Ammon's horn (tissue), 1 donor: ENCODE data around the gene PITX3.
"Not testable (repeated sequence)": the region's sequence is repeated elsewhere in the genome, so short reads cannot be mapped to it uniquely, and the experiment has no call there.

ENCODE experiments used
- DNase-seq: peaks from one replicate; pipeline ENCODE4 v3.0.0-alpha.2; 2016; ENCODE audit warnings: low spot score

PITX3 gene

GRCh38 chr10:102255404-102255803 is 14.1 kb upstream of the PITX3 start:
- no peak for DNase-seq

GRCh38 chr10:102254426-102254825 is 13.1 kb upstream of the PITX3 start:
- no peak for DNase-seq

- DNase-seq = not testable (repeated sequence)
Observed at GRCh38 chr10:102252508-102252907, 11.2 kb upstream of the PITX3 start.

DNA sequence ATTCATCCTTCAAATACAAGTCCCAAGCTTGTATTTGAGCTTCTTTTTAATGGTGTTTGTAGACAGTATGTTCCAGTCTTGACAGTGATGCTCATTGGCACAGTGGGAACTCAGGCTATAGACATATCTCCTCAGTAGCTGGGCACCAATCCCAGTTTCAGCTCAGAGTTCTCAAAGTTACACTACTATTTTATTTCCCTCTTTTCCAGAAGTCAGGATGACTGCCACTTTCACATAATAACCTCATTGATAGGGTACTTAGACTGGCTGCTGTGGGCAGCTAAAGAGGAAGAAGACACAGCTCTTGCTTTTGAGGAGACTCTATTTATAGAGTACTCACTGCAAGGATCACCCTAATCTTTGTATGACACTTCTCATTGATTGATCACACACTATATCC is 6.4 kb upstream of the PITX3 start:
- peak; percentile 19 for DNase-seq

DNA sequence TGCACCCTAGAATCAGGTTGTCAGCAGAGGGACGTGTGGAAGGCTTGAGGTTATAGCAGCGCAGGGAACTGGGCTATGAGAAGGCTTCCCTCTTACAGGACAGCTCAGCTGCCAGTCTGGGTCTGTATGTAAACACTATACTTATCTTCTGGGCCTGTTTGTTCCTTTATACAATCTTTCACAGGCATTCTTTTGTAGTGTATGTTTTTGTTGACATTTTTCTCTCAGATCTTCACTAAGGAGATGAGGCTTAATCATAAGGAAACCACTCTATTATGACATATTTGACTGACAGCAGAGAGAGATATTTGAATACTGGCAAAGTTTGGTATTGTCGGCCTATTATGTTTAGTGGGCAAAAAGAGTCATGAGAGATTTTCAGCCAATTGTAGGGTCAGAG is 4.9 kb upstream of the PITX3 start:
- no peak for DNase-seq

- DNase-seq = no peak
Observed at GRCh38 chr10:102245932-102246251, 4.6 kb upstream of the PITX3 start.

DNA sequence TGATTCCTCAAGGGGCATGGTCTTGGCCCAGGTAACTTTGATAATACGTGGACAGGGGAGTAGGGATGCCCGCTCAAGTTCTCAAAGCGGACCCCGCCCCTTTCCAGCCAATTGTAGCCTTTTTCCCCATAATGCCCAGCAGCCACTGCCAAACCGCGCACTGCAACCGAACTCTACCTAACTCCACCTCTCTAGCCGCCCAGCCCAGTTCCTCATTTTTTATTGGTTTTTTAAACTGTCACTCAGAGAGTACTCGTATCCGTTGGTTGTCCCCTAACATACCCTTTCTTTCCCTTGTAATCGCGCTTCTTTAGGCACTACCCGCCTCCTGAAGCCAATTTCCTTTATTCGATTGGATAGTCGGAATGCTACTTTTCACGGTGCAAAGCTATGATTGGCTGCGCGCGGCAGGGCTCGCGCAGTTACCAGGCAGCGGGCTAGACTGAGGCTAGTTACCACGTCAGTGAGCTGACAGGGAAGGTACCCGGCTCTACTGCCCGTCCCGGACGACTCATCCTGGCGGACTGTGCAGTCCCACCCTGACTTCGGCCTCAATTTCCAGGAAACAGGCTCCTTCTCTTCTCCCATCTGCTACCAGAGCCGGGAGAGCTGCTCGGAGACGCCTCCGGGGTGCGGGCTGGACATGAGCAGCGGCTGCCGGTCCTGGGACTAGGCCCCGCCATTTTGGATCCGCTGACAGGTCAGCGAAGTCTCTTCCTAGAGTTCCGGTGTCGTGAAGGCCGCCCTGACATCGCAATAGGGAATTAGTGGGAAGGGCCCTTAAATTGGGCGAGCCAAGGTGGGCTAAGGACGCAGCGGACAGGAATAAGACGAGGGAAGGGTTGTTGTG is 4.0 kb upstream of the PITX3 start, which contains the start of gene GBF1:
TSS of gene GBF1 (plus strand) at position 451 of the 850 bp plus-strand sequence. CDS start 13,407 bp downstream, outside the sequence.
- DNase-seq = peak; percentile 99

- DNase-seq = no peak
Observed at GRCh38 chr10:102243309-102243708, 2.0 kb upstream of the PITX3 start.

- DNase-seq = no peak
Observed at GRCh38 chr10:102242118-102242485, 790 bp upstream of the PITX3 start.

DNA sequence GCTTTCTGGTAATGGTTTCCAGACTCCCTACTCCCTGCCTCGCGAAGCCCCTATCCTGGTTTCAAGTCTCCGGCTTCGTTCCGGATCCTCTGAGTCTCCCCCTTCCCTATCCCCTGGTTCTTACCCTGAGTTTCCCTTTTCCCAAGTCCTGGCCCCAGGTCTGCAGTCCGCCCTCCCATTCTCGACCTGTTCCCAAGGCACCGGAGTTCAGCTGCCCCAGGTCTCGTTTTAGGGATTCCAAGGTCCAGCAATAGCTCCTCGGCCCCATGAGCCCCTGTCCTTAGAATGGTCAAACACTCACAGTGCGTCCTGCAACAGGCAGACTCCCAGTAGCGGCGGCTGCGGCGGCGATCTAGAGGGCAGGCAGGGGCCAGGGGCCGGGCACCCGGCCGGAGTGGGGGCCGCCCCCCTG is 274 bp downstream of the PITX3 start:
- DNase-seq = no peak

DNA sequence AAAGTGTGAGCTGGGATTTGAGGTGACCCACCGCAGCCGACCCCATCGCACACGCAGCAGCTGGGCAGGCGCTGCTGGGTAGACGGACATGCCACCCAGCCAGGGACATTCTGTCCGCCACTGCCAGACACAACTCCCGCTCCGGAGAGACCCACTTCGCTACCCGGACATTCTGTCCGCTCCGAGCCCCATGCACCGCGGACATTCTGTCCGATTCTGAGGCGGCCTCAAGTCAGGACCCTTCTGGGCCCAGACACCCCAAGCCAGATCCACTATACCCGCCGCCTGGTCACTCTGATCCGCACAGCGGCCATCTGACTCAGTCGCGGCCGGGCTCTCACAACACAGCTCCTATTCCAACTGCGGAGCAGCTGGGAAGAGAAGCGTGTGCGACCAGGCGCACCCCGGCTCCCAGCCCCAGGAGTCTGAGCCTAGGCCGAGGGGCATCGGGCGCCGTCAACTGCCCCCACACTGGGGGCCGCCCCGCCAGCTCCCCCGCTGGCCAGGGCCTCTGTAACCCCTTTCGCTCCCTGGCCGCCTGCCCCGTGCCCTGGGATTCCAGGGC is 763 bp downstream of the PITX3 start:
- no peak for DNase-seq

- DNase-seq = no peak
Observed at GRCh38 chr10:102237711-102238252, 3.5 kb downstream of the PITX3 start.

DNA sequence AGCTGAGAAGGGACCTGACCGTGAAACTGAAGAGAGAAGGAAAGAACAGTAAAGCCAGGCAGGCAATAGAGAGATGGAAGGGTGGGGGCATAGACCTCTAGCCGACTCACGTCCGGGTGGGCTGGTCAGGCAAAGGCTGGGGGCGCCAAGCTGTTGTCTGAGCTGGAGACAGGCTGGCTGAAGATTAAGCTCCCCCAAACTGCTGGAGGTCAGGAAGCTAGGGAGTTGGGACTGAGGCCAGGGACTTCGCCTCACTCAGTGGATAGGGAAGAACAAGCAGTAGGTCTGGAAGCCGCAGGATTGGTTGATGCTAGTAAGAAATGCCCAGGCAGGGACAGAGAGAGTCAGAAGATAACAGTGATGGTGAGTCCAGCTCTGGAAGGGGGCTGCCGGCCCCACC is 5.3 kb downstream of the PITX3 start:
- DNase-seq = no peak

- DNase-seq = no peak
Observed at GRCh38 chr10:102235598-102235920, 5.8 kb downstream of the PITX3 start.

GRCh38 chr10:102234888-102235597 is 6.3 kb downstream of the PITX3 start:
- no peak for DNase-seq

GRCh38 chr10:102233997-102234396 is 7.3 kb downstream of the PITX3 start:
- DNase-seq = no peak

DNA sequence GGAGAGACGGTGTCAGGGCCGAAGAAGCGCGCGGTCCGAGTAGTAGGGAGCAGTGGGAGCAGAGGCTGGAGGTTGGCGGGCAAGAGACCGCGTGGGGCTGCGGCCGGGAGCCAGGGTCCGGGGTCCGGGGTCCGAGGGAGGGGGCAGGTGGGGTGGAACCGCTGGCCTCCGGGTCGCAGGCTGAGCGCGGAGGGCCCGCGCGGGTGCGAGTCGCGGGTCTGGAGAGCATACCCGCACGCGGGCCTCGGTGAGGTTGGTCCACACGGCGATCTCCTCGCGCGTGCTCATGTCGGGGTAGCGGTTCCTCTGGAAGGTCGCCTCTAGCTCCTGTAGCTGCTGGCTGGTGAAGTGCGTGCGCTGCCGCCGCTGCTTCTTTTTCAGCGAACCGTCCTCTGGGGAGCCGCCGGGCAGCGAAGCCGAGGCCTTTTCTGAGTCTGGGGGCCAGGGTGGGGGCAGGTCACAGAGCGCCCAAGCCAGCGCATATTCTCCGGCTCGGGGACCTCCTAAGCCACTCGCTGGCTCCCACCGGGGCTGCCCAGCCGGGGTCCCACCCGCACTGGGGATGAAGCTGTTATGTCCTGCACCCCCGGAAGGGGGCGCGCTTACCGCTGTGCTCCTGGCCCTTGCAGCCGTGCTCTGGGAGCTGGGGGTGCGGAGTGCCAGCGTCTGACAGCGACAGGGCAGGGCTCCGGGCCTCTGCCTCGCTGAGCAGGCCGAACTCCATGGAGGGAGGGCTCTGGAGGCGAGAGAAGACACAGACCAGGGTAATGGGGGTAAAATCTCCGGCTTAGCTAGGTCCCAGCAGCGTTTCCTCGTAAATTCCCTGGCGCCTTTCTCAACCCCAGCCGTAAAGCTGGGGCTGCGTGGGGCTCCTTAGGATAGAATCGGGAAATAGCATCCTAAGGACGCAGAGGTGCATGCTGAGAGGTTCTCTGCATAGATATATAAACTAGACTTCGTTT is 9.7 kb downstream of the PITX3 start:
- DNase-seq = no peak

DNA sequence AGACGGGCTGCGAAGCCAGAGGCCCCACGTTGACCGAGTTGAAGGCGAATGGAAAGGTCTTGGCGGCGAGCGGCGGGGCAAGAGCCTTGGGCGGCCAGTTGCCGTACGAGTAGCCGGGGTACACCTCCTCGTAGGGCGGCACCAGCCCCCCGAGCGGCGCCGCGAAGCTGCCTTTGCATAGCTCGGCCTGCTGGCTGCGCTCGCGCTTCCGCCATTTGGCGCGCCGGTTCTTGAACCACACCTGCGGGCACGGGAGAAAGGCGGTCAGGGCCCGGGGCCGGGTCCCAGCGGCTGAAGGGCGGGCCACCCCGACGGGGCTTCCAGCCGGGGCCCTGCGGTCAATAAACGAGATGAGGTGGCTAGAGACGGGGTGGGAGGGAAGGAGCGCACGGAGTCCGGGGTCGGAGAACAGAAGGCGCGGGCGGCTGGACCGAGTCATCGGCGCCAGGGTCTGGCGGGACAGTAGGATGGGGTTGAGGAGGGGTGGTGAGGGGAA is 10.4 kb downstream of the PITX3 start:
- DNase-seq = no peak

DNA sequence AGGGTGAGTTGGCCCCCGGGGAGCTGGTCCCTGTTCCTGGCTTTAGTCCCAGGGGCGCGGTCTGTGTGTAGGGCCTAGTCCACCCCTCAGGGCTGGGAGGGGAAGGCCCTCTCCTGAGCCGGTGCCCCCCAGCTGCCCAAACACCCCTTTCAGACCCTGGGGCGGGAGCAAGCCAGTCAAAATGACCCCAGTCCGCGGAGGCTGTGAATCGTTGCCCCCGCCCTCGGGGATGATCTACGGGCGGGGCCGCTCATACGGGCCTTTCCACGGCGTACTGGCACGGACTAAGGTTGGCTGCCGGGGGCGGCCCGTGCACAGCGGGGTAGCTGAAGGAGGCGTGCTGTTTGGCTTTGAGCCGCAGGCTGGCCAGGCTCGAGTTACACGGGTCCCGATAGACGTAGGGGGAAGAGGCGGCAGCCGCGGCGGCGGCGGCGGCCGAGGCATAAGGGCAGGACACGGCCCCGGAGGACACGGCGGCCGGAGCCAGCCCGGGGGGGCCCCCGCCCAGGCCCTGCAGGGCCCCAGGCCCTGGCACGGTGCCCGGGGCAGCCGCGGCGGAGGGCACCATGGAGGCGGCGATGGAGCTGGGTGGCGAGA is 10.9 kb downstream of the PITX3 start:
- DNase-seq = no peak

GRCh38 chr10:102229810-102230263 is 11.5 kb downstream of the PITX3 start:
- peak; percentile 89 for DNase-seq

DNA sequence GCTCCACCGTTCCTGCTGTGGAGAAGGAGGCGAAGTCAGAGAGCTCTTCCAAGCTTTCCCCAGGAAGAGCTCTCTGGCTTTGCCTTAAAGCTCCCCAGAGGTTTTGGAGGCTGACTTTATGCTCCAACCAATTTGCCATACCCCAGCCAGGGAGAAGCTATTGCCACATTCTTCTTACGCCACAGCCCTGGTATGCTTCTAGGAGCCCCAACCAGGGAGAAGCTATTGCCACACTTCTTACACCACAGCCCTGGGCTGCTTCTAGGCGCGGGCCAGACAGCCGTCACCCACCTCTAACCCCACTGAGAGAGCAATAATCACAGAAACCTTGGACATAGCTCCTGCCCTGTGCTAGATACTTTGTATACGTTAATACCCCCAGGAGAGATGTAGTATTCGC is 14.3 kb downstream of the PITX3 start:
- DNase-seq = no peak
